Midbrain (tissue), 1 donor: ENCODE measurements around the gene MITF.

ENCODE experiments used
- DNase-seq: peaks from one replicate; lab custom pipeline; 2025; lab: John Stamatoyannopoulos, UW

The MITF gene

DNA sequence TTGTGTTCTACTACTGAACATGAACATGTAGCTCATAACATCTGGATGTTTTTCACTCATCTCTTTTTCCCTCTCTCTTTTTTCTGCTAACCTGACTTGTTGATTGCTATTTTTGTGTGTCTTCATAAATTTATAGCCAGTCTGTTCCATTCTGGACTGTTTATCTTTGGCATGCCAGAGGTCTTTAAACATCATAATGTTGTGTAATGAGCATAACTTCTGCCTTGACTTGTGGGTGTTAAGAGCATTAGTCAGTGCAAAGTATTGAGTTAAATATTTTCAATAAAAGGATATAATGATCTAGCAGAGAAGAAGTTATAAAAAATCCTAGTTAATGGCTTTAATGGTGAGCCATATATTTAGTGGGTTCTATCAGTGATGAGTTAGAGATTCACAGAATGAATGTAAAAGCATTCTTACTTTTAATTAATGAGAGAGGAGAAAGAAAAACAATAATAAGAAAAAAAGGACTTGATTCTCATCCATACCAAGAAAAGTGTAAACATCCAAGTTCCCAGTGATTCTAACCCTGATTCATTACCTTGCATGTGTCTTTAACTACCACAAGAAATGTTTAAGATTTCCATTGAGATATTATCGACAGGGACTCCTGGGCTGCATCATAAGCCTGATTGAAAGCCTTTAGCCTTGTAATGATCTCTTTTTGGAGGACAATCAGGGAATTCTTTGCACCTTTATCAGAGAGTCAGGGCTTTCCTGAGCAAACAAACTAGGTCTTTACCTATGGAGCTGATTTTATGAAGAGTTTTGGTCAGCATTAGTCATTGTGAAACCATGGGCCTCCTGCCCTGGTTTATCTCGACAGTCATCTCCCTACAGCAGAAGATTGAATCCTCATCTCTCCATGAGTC lies 22.9 kb downstream of the MITF start:
- DNase-seq = no peak

DNA sequence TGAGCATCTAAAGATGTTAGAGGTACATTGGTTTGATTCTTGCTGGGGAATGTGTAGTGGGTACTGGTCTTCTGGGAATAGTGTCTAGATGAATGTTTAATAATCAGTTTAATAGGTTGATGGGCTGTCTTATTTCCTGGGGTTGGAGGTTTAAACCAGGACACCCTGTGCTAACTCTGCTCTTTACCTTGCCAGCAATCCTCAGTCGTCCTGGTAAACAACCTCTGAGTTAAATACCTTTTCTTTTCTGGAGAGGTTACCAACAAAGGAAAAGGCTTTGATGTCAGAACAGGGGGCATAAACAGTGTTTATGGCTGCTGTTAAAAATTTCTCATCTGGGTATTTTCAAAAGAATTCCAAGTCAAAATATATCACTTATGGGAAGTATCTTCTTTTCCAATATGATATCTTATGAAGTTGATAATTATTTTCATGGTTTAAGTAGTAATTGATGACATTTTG lies 23.5 kb downstream of the MITF start:
- DNase-seq = no peak

DNA sequence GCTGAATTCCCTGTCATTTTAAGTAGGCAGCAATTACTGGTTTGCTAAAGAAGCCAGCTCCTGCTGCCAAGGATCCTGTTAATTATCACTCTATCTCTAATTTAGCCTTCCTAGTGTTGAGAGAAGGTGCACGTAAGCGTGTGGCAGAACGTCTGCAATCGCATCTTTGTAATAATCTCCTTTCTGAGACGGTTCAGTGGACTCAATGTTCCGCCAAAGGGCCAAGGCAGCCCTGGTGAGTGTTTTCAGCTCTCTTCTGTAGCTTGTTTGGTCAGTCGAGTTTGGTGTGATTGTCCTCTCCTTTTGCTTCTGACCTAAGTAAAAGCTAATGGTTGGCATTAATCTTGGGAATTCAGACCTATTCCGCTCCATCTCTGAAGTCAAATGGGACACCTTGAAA lies 24.2 kb downstream of the MITF start:
- DNase-seq = no peak

DNA sequence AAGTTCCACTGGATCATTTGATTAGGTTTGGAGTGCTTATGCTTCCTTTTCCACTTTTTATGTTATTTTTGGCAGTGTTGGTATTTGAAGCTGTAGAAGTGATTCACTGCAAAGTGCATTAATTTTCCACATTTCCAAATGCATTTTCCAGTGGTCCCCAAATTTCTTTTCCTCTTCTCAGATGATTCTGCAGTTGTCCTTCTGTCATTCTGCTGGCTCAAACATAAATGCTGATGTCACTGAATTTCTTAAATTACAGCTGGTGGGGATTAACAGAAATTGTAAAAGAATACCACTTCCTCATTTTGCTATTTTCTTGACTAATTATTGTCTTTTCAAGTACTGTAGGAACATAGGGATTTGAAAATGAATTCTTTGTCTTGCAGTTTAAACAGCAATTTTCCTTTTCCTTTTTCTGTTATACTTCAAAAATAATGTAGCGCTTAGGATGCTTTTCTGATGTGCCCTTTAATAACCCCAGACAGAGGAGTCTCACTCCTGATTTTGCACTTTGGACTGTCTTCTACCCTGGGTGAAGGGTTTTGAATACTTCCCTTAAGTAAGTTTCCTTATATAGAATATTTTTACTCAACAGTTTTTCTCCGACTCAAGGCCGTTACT lies 25.0 kb downstream of the MITF start:
- DNase-seq = no peak

DNA sequence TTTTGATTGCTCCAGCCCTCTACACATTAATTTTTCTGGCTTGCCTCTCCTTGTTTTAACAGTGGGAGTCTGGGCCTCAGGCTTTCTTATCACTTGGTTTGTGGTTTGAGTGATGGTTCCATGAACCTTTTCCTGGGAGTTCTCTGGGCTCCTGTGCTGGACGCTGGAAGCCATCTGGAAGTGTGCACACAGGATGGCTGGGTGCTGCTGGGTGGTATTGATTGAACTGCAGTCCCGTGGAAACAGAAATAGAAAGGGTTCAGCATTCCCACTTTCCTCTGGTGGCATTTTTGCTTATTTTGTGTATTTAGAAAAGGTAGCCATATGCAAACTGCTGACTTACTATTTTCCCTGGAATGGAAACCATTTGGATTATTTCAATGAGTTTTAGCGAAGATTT lies 25.6 kb downstream of the MITF start:
- no peak for DNase-seq

DNA sequence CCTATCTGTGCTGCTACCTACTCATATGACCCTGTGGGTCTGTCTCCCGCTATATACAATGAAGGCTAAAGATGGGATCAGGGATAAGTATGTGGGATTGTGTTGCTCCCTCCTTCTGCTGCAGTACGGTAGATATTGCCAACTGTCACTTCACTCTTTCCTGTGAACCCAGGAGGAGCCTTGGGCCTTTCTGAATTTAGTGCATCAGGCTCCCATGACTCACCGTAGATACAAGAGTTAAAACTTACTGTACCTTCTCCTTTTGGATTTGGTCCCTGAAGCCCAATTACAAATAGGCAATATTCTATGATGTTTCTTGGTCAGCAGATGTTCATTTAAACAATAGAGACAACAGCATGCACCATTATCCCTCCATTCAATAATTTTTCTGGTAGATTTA lies 27.4 kb downstream of the MITF start:
- no peak for DNase-seq

DNA sequence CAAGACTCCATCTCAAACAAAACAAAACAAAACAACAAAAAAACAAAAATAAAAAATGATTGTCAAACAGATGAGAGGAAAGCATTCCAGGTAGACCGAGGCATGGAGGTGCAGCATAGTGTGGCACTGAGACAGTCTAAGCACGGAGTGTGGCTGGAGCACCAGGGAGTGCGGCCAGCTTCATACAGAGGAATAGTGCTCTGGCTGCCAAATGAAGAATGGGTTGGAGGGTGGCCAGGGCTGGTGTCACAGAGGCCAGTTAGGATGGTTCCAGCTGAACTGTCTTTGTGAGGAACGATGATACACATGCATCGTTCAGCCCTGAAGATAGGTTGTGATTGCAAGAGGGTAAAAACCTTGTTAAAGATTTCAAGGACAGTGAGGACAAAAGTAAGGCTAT lies 28.3 kb downstream of the MITF start:
- DNase-seq = peak; percentile 85

DNA sequence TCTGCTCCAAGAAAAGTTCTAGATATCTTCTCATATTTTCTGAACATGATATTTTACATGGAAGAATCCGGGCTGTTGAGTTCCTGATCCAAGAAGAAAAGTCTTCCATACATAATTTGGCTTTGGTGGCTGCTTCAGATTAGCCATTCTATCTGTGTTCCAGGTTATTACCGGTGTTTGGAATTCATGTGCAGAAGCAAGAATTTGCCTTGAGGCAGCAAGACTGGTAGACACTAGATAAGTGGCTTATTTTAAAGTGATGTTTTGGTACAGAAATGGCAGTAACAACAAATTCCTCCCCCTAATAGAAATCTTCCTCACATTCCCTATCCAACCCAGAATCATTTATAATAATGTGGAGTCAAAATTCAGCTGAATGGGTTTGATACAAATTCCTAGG lies 29.2 kb downstream of the MITF start:
- no peak for DNase-seq

DNA sequence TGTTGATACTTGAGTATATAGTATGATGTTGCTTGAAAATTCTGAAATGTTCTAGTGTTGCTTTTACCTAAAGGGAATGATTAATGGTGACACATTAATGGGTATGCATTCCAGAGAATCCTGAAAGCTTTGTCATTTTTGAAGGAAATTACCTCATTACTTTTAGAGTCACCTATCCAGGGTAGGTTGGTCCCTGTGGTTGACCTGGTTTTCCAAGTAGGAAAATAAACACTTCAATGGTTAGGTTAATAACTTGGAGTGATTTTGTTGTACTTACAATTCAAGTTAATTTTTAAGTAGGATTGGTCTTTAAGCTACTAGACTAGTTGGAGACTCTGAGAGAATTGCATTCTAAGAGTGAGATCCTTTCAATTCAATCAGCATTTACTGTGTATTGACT lies 31.0 kb downstream of the MITF start:
- DNase-seq = no peak

DNA sequence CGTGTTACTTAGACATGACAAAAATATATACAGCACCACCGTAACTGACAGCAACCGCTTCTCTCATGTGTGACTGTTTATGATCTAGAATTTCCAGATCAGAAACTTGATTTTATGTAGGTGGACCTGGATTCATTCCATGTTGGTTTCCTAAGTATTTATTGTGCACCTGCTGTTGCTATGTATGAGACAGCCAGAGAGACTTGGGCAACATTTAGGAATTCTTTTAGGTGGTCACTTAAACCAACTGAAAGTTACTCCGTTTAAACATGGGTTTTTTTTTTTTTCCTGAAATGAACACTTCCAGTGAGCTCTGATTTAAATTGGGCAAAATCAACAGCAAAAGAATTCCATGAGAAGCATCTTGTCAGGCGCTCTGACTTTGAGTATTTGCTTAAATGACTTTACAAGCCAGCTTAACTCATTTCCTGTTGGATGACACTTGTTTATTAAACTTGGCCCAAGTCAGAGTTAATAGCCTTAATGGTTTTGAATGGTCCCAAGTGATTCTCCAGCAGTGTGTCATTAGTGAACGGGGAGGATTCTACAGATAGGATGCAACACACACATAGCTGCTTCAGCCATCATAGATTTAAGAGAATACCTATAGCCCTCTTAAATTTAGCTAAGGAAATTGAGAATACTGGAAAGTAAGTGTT lies 31.8 kb downstream of the MITF start:
- no peak for DNase-seq

DNA sequence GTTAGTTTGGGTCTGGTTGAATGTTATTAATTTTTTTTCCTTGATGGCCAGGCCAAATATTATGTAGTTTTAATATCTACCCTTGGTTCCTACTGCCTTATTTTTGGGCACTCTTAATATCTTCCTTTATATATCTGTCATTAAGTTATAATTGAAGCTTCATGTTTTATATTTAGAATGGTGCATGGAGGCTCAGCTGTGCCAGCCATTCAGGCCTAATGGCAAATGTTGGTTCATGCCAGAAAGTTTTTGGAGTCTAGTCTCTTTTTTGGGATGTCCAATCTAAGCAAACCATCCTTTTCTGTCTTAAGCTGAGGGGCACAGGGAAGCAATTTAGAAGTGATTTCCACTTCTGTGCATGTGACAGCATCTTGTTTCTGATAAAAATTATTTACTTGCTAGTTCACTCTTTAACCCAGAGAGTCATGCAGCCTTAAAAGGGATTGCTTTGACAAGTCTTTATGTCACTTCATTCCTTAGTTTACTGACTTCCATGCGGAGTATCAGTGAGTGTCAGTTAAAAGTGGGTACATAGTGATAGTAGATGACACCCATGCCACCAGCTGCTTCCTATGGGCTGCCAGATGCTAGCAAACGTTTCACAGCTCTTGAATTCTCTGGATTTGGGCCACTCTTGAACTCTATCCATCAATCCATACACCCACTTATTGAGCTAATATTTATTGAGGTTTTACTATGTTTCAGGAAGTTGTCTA lies 33.0 kb downstream of the MITF start:
- no peak for DNase-seq

DNA sequence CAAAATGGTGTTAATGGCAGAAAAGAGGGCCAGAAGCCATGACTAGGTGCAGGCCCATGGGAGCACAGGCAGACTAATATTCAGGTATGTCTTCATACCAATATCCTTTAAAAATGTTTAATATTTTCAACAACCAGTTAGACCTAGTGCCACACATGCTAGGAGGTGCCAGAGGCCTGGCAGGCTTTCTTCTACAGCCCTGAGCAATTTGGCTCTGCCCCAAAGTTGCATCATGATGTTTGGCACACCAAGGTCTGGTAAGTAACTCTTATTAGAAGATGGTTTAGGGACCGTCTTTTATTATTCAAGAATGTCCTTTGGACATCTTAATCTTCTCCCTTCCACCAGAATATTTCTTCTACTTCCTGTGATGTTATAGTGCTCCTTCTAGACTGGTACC lies 34.8 kb downstream of the MITF start:
- DNase-seq = peak; percentile 25

DNA sequence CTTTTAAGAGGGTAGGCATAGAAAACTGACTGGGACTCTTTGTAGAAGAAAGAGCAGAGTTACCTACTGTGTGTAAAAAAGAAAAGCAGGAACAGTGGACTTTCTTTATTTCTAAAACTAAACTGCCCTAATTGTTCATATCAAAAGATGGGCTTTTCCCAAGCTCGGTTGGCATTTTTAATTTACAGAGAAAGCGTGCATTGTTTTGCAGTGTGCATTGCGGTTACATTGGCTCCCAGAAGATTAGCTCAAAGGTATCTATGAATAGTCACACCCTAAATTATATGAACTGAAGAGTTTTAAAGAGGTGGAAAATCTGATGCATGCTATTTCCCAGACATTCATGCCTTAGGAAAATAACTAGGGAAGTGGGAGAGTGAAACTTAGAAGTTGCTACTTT lies 36.5 kb downstream of the MITF start:
- no peak for DNase-seq

DNA sequence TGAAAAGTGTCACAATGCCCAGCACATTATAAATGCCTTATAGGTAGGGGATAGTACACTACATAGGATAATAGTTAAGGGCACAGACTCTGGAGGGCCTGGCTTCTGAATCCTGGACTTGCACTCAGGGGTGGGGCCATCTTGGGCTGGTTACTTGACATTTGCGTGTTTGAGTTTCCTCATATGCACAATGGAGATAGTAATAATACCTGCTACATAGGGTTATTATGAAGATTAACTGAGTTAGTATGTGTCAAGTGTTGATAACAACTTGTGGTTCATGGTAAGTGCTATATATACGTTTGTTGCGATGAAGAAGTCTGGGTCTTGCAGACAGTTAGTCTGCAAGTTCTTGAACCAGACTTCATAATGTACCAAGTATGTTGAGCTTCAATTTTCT lies 37.0 kb downstream of the MITF start:
- no peak for DNase-seq

DNA sequence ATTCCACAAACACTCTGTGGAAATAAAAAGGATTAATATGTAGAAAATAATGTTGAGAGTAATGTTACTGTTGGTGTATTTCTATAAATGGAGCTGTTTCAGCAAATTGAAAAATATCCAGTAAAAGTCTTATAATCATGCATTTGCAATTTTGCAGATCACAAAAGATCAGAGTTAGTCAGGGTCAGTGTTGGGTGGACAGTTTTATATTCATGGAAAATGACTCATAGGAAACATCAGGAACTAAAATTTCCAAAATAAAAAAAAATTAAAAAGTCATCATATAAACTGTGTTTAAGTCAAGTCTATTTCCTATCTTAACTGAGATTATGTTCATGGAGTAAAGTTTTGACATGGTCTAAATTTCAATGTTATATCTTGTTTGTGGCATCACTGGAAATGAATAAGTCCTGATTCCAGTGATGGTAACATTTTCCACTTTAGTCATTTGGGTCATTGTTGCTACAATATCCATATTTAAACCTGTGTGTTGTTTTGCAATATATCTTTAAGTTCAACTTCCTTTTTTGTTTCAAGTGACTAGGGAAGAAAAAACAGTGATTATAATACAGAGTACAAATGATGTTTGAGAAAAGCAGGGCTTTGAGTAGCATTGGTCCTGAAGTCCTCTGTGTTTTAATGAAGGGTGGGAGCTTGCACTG lies 37.8 kb downstream of the MITF start:
- DNase-seq = no peak

DNA sequence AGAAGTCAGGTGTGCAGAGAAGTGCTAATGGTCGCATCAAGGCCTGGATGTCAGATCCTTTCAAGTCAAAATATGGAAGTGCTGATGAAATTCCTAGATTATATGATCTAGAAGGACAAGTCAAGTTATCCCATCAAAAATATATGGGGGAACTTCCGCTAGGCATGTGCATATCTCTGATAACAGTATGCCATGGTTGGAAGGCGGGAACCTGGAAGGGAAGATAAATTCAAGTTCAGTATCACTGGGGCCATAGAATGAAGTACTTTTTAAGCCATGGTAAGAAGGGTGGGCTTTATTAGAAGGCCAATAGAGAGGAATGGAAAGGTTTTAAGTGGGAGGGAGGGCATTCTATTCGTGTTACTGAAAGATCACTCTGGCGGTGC lies 38.3 kb downstream of the MITF start:
- DNase-seq = no peak

DNA sequence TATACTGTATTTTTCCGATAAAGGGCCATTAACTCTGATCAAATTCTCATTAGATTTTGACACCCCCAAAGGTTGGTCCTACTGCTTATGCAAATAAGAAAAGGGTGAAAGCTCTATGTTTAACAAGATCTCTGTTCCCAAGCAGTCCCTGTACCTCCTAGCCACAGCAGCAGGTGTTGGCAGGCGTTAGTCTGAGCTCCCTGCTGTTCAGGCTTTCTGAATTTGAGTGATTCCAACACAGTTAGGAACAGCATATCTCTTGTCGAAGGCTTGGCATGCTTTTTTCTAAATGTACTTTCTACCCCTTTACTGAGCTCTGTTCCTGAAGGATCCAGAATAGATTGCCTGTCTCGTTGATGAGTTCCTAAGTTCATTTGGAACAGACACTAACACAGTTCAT lies 42.3 kb downstream of the MITF start:
- no peak for DNase-seq

DNA sequence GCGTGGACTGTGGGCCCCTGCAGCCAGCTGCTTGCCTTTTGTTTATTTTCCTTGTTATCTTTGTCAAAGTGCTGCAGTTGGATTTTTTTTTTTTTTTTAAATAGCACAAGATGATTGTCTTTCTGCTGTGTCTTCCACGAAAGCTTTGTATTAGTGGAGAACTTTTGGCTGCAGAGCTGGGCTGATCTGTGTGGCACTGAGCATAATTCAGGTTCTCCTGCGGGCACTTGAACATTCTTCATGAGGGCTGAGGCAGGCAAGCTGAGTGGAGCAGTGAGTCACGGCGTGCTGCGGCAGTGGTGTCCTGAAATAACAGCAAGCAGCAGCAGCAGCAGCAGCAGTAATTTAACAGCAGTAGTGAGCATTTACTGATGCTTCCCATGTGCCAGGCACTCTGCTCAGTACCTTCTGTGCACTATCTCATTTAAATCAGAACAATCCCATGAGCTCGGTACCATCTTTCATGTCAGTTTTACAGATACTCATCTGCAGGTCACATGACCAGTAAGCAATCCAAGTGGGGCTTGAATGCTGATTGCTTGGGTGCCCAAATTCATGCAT lies 45.8 kb downstream of the MITF start:
- no peak for DNase-seq

DNA sequence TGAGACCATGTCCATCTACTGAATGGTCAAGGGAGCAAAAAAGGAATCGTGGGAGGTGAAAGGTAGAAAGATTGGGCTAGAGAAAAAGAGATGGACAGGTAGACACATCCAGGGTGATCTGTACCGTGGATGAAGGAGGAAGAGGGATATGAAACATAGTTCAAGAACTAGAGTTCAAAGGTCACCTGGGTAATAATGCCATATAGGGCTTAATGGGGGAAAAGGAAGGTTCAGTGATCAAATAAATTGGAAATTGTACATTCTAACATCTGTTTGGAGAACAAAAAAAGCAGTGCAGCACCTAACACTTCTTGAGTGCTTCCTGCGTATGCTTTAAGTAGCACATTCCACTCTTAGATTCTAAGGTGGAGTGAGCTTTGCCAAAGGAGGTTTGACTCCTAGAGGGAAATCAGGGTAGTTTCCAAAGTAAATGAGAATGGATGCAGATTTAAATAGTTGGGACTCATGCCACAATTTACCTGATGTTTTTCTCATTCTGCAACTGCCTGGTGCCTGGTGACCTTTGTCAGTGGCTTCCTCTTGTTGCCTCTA lies 46.6 kb downstream of the MITF start:
- no peak for DNase-seq

DNA sequence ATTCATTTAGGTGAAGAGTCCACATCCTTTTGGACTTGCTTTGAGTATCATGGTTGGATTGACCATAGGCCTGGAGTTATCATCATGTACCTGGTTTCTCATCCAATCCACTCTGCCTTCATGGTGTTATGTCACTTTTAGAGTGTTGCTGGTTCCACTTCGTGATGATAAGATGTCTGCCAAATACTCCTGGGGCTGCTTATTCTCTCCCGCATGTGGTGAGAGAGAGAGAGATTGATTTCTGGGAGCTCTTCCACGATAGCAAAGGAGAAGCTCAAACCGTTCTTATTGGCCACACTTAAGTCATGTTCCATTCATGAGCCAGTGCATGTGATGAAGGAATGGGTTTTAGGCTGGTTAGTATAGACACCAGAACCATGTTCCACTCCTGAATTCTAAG lies 47.6 kb downstream of the MITF start:
- no peak for DNase-seq

DNA sequence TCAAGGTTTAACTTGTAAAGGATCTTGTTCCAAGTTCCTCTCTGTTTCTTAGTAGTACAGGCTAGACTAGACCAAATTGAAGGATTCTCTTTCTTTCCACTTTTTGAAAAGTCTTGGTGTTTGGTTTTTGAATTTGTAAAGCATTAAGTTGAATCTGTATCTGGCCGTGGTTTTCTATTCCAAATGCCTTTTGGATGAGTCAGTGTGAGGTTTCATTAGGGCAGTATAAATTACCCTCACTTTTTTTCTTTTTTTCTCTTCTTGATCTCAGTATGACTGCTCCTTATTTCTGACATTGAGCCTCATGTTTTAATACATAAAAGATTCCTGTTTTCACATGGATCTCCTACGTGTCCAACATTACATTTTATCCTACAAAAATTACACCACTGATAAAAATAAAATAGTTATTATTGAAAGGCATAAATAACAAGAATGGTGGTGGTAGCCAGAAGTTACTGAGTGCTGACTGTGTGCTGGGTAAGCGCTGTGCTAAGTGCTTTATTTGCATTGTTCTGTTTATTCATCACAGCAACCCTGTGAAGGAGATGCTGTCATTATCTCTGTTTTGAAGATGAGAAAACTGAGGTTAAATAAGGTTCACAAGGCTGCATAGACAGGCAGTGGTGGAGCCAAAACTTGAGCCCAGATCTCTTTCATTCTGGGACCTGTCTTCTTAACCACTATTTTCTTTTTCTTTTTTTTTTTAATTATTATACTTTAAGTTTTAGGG lies 48.3 kb downstream of the MITF start:
- no peak for DNase-seq
